ENCODE measurements around the gene PSMA1.

GRCh38 chr11:14522245-14522644 is 2.1 kb upstream of the PSMA1 start:
- TF ChIP-seq CTCF (CRISPR knock-in tag; IDR thresholded peaks at IDR 0.05) (no peak), USF2 (IDR thresholded peaks at IDR 0.05; ENCODE audit: low read depth, low read length) (no peak), USF2 (CRISPR knock-in tag; IDR thresholded peaks at IDR 0.05; ENCODE audit: borderline replicate concordance) (no peak), CREB3 (CRISPR knock-in tag; IDR thresholded peaks at IDR 0.05) (no peak), ZNF556 (CRISPR knock-in tag; IDR thresholded peaks at IDR 0.05; ENCODE audit: borderline replicate concordance) (no peak), ZNF704 (CRISPR knock-in tag; IDR thresholded peaks at IDR 0.05; ENCODE audit: borderline replicate concordance) (no peak), TRIM24 (CRISPR knock-in tag; IDR thresholded peaks at IDR 0.05) (no peak), ZFX (CRISPR knock-in tag; IDR thresholded peaks at IDR 0.05; ENCODE audit: low read depth) (no peak), AHR (CRISPR knock-in tag; IDR thresholded peaks at IDR 0.05) (no peak), MTA1 (CRISPR knock-in tag; IDR thresholded peaks at IDR 0.05; ENCODE audit: borderline replicate concordance) (no peak), MAZ (IDR thresholded peaks at IDR 0.05; ENCODE audit: borderline replicate concordance, low read depth, low read length) (no peak), MAZ (CRISPR knock-in tag; IDR thresholded peaks at IDR 0.05; ENCODE audit: low read depth) (no peak)
- TF ChIP-seq, protein P1, sequence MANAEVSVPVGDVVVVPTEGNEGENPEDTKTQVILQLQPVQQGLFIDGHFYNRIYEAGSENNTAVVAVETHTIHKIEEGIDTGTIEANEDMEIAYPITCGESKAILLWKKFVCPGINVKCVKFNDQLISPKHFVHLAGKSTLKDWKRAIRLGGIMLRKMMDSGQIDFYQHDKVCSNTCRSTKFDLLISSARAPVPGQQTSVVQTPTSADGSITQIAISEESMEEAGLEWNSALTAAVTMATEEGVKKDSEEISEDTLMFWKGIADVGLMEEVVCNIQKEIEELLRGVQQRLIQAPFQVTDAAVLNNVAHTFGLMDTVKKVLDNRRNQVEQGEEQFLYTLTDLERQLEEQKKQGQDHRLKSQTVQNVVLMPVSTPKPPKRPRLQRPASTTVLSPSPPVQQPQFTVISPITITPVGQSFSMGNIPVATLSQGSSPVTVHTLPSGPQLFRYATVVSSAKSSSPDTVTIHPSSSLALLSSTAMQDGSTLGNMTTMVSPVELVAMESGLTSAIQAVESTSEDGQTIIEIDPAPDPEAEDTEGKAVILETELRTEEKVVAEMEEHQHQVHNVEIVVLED (CRISPR knock-in tag; IDR thresholded peaks at IDR 0.05; ENCODE audit: borderline replicate concordance): no peak
- TF ChIP-seq, protein P2, sequence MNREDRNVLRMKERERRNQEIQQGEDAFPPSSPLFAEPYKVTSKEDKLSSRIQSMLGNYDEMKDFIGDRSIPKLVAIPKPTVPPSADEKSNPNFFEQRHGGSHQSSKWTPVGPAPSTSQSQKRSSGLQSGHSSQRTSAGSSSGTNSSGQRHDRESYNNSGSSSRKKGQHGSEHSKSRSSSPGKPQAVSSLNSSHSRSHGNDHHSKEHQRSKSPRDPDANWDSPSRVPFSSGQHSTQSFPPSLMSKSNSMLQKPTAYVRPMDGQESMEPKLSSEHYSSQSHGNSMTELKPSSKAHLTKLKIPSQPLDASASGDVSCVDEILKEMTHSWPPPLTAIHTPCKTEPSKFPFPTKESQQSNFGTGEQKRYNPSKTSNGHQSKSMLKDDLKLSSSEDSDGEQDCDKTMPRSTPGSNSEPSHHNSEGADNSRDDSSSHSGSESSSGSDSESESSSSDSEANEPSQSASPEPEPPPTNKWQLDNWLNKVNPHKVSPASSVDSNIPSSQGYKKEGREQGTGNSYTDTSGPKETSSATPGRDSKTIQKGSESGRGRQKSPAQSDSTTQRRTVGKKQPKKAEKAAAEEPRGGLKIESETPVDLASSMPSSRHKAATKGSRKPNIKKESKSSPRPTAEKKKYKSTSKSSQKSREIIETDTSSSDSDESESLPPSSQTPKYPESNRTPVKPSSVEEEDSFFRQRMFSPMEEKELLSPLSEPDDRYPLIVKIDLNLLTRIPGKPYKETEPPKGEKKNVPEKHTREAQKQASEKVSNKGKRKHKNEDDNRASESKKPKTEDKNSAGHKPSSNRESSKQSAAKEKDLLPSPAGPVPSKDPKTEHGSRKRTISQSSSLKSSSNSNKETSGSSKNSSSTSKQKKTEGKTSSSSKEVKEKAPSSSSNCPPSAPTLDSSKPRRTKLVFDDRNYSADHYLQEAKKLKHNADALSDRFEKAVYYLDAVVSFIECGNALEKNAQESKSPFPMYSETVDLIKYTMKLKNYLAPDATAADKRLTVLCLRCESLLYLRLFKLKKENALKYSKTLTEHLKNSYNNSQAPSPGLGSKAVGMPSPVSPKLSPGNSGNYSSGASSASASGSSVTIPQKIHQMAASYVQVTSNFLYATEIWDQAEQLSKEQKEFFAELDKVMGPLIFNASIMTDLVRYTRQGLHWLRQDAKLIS (CRISPR knock-in tag; IDR thresholded peaks at IDR 0.05): no peak
